MCF 10A (cell line): ENCODE results near the gene TCF4. TPM values are rescaled to one million over a fixed set of nuclear protein-coding genes. Genes with fewer than 3 reads are reported as not detected.

ENCODE experiments used
- BruUV-seq: library from RNA; stranded (reverse); fragments of 400-500 nt; replicated peaks from 2 replicates; lab custom pipeline; 2021; lab: Mats Ljungman, UMichigan
- CTCF ChIA-PET: fragments of 300-600 bp; sonication (Branson Sonifier 250); formaldehyde crosslinking; extraction: SDS; loops from one replicate; lab custom pipeline; 2021; ENCODE audit warnings: antibody characterized with exemption, inconsistent platforms; lab: Yijun Ruan, JAX
- POLR2A ChIA-PET: fragments of 300-600, 350-650 bp; sonication (Branson Sonifier 250); formaldehyde crosslinking; extraction: SDS; loops from one replicate; lab custom pipeline; 2020; ENCODE audit warnings: antibody characterized with exemption, inconsistent platforms; lab: Yijun Ruan, JAX
- DNase-seq: peaks from one replicate; pipeline ENCODE4 v3.0.0-alpha.2; 2018; ENCODE audit not compliant: unreplicated experiment
- H3K27ac Mint-ChIP-seq: one replicate; pipeline ENCODE4 v1.8.0; 2022; ENCODE audit warnings: mild to moderate bottlenecking, low read depth, mixed read lengths; ENCODE audit not compliant: unreplicated experiment
- H3K27me3 Mint-ChIP-seq: one replicate; pipeline ENCODE4 v1.8.0; 2022; ENCODE audit warnings: mixed read lengths; ENCODE audit not compliant: insufficient read depth, unreplicated experiment
- H3K36me3 Mint-ChIP-seq: one replicate; pipeline ENCODE4 v1.8.0; 2022; ENCODE audit warnings: mild to moderate bottlenecking, moderate library complexity, mixed read lengths; ENCODE audit not compliant: insufficient read depth, unreplicated experiment
- H3K4me1 Mint-ChIP-seq: one replicate; pipeline ENCODE4 v1.8.0; 2022; ENCODE audit warnings: mixed read lengths; ENCODE audit not compliant: insufficient read depth, unreplicated experiment
- H3K4me3 Mint-ChIP-seq: one replicate; pipeline ENCODE4 v1.8.0; 2022; ENCODE audit warnings: mild to moderate bottlenecking, moderate library complexity, mixed read lengths; ENCODE audit not compliant: unreplicated experiment
- H3K9me3 Mint-ChIP-seq: one replicate; pipeline ENCODE4 v1.8.0; 2022; ENCODE audit warnings: mixed read lengths; ENCODE audit not compliant: unreplicated experiment
- intact Hi-C: fragments of 100-400 bp; cut with micrococcal nuclease; formaldehyde crosslinking; loops from 2 replicates; pipeline ENCODE4 v1.14.1; 2022
- total RNA-seq: library from RNA; stranded (reverse); gene quantifications from 2 replicates; pipeline ENCODE4 v1.2.3, GENCODE V29; 2022
- TF ChIP-seq, protein P1 (sequence below): fragments of 200-600 bp; IDR thresholded peaks from one replicate; pipeline ENCODE4 v1.8.0; 2022; ENCODE audit warnings: antibody characterized with exemption, mild to moderate bottlenecking; ENCODE audit not compliant: unreplicated experiment

The TCF4 gene
- total RNA-seq, 1 experiment from 2014 or later = 6.2 TPM

GRCh38 chr18:55458456-55459203, 129.4 kb downstream of the TCF4 start:
- Mint-ChIP-seq H3K4me3 (no peak overlapping the region), H3K4me1 (no peaks in the 10 kb centered on the region), H3K9me3 (no peaks in the 10 kb centered on the region), H3K36me3 (no peaks in the 10 kb centered on the region), H3K27ac (no peak overlapping the region), H3K27me3 (no peaks in the 10 kb centered on the region)
- no TSS peak for BruUV-seq
- DNase-seq = no peak
- TF ChIP-seq, protein P1, sequence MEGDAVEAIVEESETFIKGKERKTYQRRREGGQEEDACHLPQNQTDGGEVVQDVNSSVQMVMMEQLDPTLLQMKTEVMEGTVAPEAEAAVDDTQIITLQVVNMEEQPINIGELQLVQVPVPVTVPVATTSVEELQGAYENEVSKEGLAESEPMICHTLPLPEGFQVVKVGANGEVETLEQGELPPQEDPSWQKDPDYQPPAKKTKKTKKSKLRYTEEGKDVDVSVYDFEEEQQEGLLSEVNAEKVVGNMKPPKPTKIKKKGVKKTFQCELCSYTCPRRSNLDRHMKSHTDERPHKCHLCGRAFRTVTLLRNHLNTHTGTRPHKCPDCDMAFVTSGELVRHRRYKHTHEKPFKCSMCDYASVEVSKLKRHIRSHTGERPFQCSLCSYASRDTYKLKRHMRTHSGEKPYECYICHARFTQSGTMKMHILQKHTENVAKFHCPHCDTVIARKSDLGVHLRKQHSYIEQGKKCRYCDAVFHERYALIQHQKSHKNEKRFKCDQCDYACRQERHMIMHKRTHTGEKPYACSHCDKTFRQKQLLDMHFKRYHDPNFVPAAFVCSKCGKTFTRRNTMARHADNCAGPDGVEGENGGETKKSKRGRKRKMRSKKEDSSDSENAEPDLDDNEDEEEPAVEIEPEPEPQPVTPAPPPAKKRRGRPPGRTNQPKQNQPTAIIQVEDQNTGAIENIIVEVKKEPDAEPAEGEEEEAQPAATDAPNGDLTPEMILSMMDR = no peak
- intact Hi-C loops = no loop called here
- CTCF ChIA-PET = interaction anchor here (0.6 to 2.2 kb wide), 2 partner anchors 11 to 44 kb away, joined by 4 to 5 read pairs; no protein-coding TSS in a partner anchor
- POLR2A ChIA-PET = interaction anchor here (0.7 kb wide), 1 partner anchor 995 kb away, joined by 4 read pairs; no protein-coding TSS in a partner anchor

DNA sequence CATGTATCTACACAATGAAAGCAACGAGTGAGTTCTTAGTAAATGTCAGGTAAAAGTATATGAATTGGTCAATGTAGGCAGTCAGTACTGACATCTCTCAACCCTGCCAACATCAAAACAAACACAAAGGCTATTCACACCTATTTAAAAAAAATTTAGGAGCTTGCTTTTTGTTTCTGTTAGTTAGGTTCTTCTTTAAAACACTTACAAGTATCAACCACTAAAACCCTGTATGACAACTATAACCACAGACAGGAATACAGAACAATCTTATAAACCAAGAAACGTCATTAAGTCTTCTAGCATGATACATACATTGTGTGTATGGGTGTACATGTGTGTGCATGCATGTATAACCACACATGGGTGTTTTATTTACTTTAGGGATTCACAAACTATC, 131.0 kb downstream of the TCF4 start:
- no peaks in the 10 kb centered on the region for H3K27me3 Mint-ChIP-seq
- H3K4me1 Mint-ChIP-seq = peaks cover 7% of the 10 kb centered on the region
- H3K36me3 Mint-ChIP-seq = no peaks in the 10 kb centered on the region
- TF ChIP-seq, protein P1 = no peak
- no peak overlapping the region for H3K27ac Mint-ChIP-seq
- ChIA-PET CTCF (interaction anchor here (0.6 kb wide), 1 partner anchor 1158 kb away, joined by 5 read pairs; no protein-coding TSS in a partner anchor), POLR2A (no interaction called here)
- BruUV-seq = no TSS peak
- DNase-seq = no peak
- H3K4me3 Mint-ChIP-seq = no peak overlapping the region
- intact Hi-C loops = no loop called here
- no peaks in the 10 kb centered on the region for H3K9me3 Mint-ChIP-seq

- intact Hi-C loops = no loop called here
- no TSS peak for BruUV-seq
- Mint-ChIP-seq H3K4me3 (no peak overlapping the region), H3K27ac (no peak overlapping the region), H3K27me3 (no peaks in the 10 kb centered on the region), H3K36me3 (no peaks in the 10 kb centered on the region), H3K4me1 (peaks cover 11% of the 10 kb centered on the region), H3K9me3 (no peaks in the 10 kb centered on the region)
- DNase-seq = no peak
- POLR2A ChIA-PET = no interaction called here
- TF ChIP-seq, protein P1 = no peak
- CTCF ChIA-PET = interaction anchor here (0.6 kb wide), 1 partner anchor 120 kb away, joined by 3 read pairs; no protein-coding TSS in a partner anchor
Measured at GRCh38 chr18:55455938-55456337, 132.1 kb downstream of the TCF4 start.

DNA sequence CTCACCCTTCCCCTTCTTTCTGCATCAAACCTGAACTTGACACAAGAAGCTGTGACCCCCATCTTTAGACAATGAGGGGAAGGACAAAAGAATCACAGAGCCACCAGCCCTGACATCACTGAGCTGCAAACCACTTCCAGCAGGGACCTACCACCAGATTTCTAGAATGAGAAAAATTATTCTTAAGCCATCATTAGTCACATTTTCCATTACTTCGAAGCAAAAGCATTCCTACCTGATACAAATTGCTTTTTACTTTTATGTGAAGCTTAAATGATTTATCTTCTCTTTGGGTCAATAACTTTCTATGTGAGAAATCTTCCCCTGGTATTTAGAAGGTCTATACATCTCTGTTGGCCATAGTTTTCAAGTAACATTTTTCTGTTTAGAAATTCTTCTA, 134.8 kb downstream of the TCF4 start:
- CTCF ChIA-PET = interaction anchor here (0.7 to 0.8 kb wide), 3 partner anchors 9 to 1122 kb away, joined by 3 to 4 read pairs (median 3); no protein-coding TSS in a partner anchor

More for the DNA sequence above, 134.8 kb downstream of the TCF4 start:
- TF ChIP-seq, protein P1 = no peak
- Mint-ChIP-seq H3K9me3 (no peaks in the 10 kb centered on the region), H3K4me3 (no peak overlapping the region), H3K27me3 (no peaks in the 10 kb centered on the region), H3K36me3 (no peaks in the 10 kb centered on the region), H3K27ac (no peak overlapping the region), H3K4me1 (peaks cover 11% of the 10 kb centered on the region)
- no peak for DNase-seq
- intact Hi-C loops = no loop called here
- POLR2A ChIA-PET = interaction anchor here (1.2 kb wide), 1 partner anchor 10 kb away, joined by 4 read pairs; no protein-coding TSS in a partner anchor
- BruUV-seq = no TSS peak
